Sigmoid colon (tissue), 7 donors: Measurements from ENCODE around the gene C2. TPM values are rescaled to one million over a fixed set of nuclear protein-coding genes. Genes with fewer than 3 reads are reported as not detected.

Experiments used
- DNase-seq: peaks from one replicate; pipeline ENCODE4 v3.0.0-alpha.2; 2019
- H3K27ac ChIP-seq, 4 donors: fragments of 200-600 bp; sonication (generic); one replicate each; pipeline ENCODE4 v1.5.1; 2016 to 2019; ENCODE audit warnings: mild to moderate bottlenecking in 1 of 4
- H3K27me3 ChIP-seq, 3 donors: fragments of 200-600 bp; sonication (generic); one replicate each; pipeline ENCODE4 v1.5.1; 2019; ENCODE audit warnings: mild to moderate bottlenecking in 1 of 3
- H3K36me3 ChIP-seq, 4 donors: fragments of 200-600 bp; sonication (generic); one replicate each; pipeline ENCODE4 v1.5.1; 2016 to 2019
- H3K4me1 ChIP-seq, 4 donors: fragments of 200-600 bp; sonication (generic); one replicate each; pipeline ENCODE4 v1.5.1; 2017 to 2019
- H3K4me3 ChIP-seq, 4 donors: fragments of 200-600 bp; sonication (generic); one replicate each; pipeline ENCODE4 v1.5.1; 2017 to 2019; ENCODE audit warnings: mild to moderate bottlenecking in 2 of 4, moderate library complexity in 1 of 4
- H3K9me3 ChIP-seq, 4 donors: fragments of 200-600 bp in 3 of 4; sonication (generic) in 3 of 4; one replicate each; pipeline versions ENCODE4 v1.5.1 to v1.6.1; 2013 to 2019
- CTCF ChIP-seq, 4 experiments: fragments of 450-650 bp in 3 of 4; fragments of 200-600 bp in 1 of 4; IDR thresholded peaks; one replicate each; pipeline ENCODE4 v1.5.1; 2016 to 2019; ENCODE audit warnings: antibody characterized with exemption in 4 of 4, mild to moderate bottlenecking in 3 of 4, moderate library complexity in 2 of 4
- EP300 ChIP-seq, 4 donors: sonication (generic); formaldehyde crosslinking; IDR thresholded peaks; one replicate each; pipeline ENCODE4 v1.6.1; 2017; ENCODE audit warnings: antibody characterized with exemption in 4 of 4
- POLR2A ChIP-seq, 2 donors: fragments of 450-650 bp; IDR thresholded peaks; one replicate each; pipeline ENCODE4 v1.6.1; 2016; ENCODE audit warnings: antibody characterized with exemption in 2 of 2, mild to moderate bottlenecking in 2 of 2, moderate library complexity in 2 of 2
- POLR2AphosphoS5 ChIP-seq, 4 donors: sonication (generic); formaldehyde crosslinking; IDR thresholded peaks; one replicate each; pipeline ENCODE4 v1.6.1; 2017; ENCODE audit warnings: antibody characterized with exemption in 4 of 4
- WGBS, 2 donors: extraction: QIAGEN DNeasy Blood & Tissue Kit; methylation state at CpG; one replicate each; pipeline ENCODE4 v1.1.7; 2013; 5-methylcytosine and 5-hydroxymethylcytosine counted together
- intact Hi-C: fragments of 100-400 bp; cut with DNase I; formaldehyde crosslinking; loops from one replicate; pipeline ENCODE4 v1.15.1; 2023
- polyA plus RNA-seq, 3 donors: library from polyadenylated mRNA; stranded (reverse); fragments of 200-250 nt; gene quantifications; one replicate each; pipeline ENCODE4 v1.2.3, GENCODE V29; 2013
- total RNA-seq, 4 donors: library from RNA; depleted of rRNA; stranded (reverse); fragments of >200 nt; gene quantifications; one replicate each; pipeline ENCODE4 v1.1.0, GENCODE V29; 2016
- donor health status: healthy with polysubstance abuse.
- donor health status: Bipolar disorder and iron deficiency.
- donor health status: healthy.

C2 gene
- total and polyA plus RNA-seq, 7 donors: 4.9 to 39.2 (median 15.7) TPM

- no peak for DNase-seq
- no peak overlapping the region for H3K27ac ChIP-seq
- no peaks in the 10 kb centered on the region for H3K36me3 ChIP-seq
- no peaks in the 10 kb centered on the region for H3K4me1 ChIP-seq
- TF ChIP-seq POLR2AphosphoS5 (IDR thresholded peaks at IDR 0.05): no peak
- TF ChIP-seq CTCF (IDR thresholded peaks at IDR 0.05): no peak
- no peak for TF ChIP-seq EP300 (IDR thresholded peaks at IDR 0.05)
- TF ChIP-seq POLR2A (IDR thresholded peaks at IDR 0.05): no peak
- no peaks in the 10 kb centered on the region for H3K9me3 ChIP-seq
- H3K27me3 ChIP-seq: no peaks in the 10 kb centered on the region
- intact Hi-C loops: no loop called here
- 78 to 87% methylated on average over 8 of the region's 8 CpGs for WGBS, 2 donors
- H3K4me3 ChIP-seq: no peak overlapping the region
Measured at GRCh38 chr6:31918069-31918720, 9.3 kb upstream of the C2 start.

- Histone ChIP-seq H3K4me3 (no peak overlapping the region), H3K27me3 (no peaks in the 10 kb centered on the region), H3K9me3 (no peaks in the 10 kb centered on the region), H3K27ac (no peak overlapping the region), H3K4me1 (no peaks in the 10 kb centered on the region), H3K36me3 (no peaks in the 10 kb centered on the region)
- DNase-seq: no peak
- 86 to 89% methylated on average over 6 of the region's 6 CpGs for WGBS, 2 donors
- intact Hi-C loops: no loop called here
- TF ChIP-seq CTCF (IDR thresholded peaks at IDR 0.05) (no peak), POLR2AphosphoS5 (IDR thresholded peaks at IDR 0.05) (no peak), POLR2A (IDR thresholded peaks at IDR 0.05) (no peak), EP300 (IDR thresholded peaks at IDR 0.05) (no peak)
Measured at GRCh38 chr6:31919624-31920303, 7.8 kb upstream of the C2 start.

- intact Hi-C loops: no loop called here
- Histone ChIP-seq H3K9me3 (no peaks in the 10 kb centered on the region), H3K27me3 (no peaks in the 10 kb centered on the region), H3K4me1 (no peaks in the 10 kb centered on the region), H3K36me3 (no peaks in the 10 kb centered on the region), H3K27ac (no peak overlapping the region), H3K4me3 (no peak overlapping the region)
- no peak for DNase-seq
- WGBS, 2 donors: 64 to 86% methylated on average over 2 of the region's 2 CpGs
- no peak for TF ChIP-seq POLR2AphosphoS5 (IDR thresholded peaks at IDR 0.05)
- TF ChIP-seq CTCF (IDR thresholded peaks at IDR 0.05): no peak
- no peak for TF ChIP-seq EP300 (IDR thresholded peaks at IDR 0.05)
- TF ChIP-seq POLR2A (IDR thresholded peaks at IDR 0.05): no peak
Measured at GRCh38 chr6:31920811-31921210, 6.7 kb upstream of the C2 start.

- intact Hi-C loops: no loop called here
- H3K4me3 ChIP-seq: no peak overlapping the region
- no peaks in the 10 kb centered on the region for H3K9me3 ChIP-seq
- H3K27me3 ChIP-seq: no peaks in the 10 kb centered on the region
- no peaks in the 10 kb centered on the region for H3K36me3 ChIP-seq
- 18 to 26% methylated on average over 5 of the region's 5 CpGs for WGBS, 2 donors
- TF ChIP-seq POLR2AphosphoS5 (IDR thresholded peaks at IDR 0.05): no peak
- TF ChIP-seq POLR2A (IDR thresholded peaks at IDR 0.05): no peak
- TF ChIP-seq CTCF (IDR thresholded peaks at IDR 0.05): no peak
- TF ChIP-seq EP300 (IDR thresholded peaks at IDR 0.05): no peak
- no peaks in the 10 kb centered on the region for H3K4me1 ChIP-seq
- no peak for DNase-seq
- no peak overlapping the region for H3K27ac ChIP-seq
Measured at GRCh38 chr6:31922942-31923341, 4.6 kb upstream of the C2 start.
